22Rv1 (cell line): ENCODE measurements around the gene BAX.
"Not testable (repeated sequence)": the region's sequence is repeated elsewhere in the genome, so short reads cannot be mapped to it uniquely, and the experiment has no call there.

Source experiments
- H3K27ac ChIP-seq: fragments of 450-650 bp; 2 replicates; pipeline ENCODE4 v1.5.1; 2017
- ZFX ChIP-seq: fragments of 450-650 bp; IDR thresholded peaks from 2 replicates; pipeline ENCODE4 v1.6.1; 2017; ENCODE audit warnings: antibody characterized with exemption, borderline replicate concordance
- TF ChIP-seq, protein P1 (sequence below): fragments of 450-650 bp; IDR thresholded peaks from 2 replicates; pipeline ENCODE4 v1.5.1; 2017; ENCODE audit warnings: mild to moderate bottlenecking

BAX gene

DNA sequence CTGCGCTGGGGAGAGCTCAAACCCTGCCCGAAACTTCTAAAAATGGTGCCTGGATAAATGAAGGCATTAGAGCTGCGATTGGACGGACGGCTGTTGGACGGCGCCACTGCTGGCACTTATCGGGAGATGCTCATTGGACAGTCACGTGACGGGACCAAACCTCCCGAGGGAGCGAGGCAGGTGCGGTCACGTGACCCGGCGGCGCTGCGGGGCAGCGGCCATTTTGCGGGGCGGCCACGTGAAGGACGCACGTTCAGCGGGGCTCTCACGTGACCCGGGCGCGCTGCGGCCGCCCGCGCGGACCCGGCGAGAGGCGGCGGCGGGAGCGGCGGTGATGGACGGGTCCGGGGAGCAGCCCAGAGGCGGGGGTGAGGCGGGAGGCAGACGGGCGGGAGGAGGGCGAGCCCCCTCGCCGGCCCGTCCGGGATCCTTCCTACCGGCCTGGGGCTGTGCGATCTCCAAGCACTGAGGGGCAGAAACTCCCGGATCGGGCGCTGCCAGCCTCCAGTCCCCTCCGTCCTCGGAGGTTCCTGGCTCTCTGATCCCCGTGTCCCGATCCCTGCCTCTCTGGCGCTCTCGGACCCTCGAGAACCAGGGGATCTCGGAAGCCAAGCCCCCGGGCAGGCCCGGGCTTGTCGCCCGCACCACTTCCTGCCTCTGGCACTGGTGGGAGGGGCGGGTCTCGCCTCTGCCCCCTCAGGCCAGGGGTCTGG lies at the start of gene BAX:
Gene BAX, plus strand, starts transcription at position 281 of the 713 bp plus-strand sequence. Its CDS starts 54 bp downstream, at position 335.
- TF ChIP-seq, protein P1, sequence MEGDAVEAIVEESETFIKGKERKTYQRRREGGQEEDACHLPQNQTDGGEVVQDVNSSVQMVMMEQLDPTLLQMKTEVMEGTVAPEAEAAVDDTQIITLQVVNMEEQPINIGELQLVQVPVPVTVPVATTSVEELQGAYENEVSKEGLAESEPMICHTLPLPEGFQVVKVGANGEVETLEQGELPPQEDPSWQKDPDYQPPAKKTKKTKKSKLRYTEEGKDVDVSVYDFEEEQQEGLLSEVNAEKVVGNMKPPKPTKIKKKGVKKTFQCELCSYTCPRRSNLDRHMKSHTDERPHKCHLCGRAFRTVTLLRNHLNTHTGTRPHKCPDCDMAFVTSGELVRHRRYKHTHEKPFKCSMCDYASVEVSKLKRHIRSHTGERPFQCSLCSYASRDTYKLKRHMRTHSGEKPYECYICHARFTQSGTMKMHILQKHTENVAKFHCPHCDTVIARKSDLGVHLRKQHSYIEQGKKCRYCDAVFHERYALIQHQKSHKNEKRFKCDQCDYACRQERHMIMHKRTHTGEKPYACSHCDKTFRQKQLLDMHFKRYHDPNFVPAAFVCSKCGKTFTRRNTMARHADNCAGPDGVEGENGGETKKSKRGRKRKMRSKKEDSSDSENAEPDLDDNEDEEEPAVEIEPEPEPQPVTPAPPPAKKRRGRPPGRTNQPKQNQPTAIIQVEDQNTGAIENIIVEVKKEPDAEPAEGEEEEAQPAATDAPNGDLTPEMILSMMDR, result peak; percentile 15; the same call in 1 of the 2 replicates
- no peak for TF ChIP-seq ZFX
- H3K27ac ChIP-seq, result peak within 1 kb of the TSS; percentile 79

DNA sequence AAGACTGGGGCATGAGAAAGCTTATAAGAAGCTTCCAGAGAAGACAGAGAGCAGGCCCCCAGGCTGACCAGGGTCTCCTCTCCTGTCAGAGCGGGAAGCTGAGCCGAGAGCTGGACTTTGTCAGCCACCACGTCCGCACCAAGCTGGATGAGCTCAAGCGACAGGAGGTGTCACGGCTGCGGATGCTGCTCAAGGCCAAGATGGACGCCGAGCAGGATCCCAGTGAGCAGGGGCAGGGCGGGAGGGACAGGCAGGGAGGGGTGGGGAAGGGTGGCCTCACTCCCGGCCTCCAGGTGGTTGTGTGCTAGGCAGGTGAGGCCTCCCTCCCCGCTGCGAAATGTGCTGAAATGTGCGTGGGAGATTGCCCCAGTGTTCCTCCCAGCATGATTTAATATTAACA lies 49.0 kb upstream of the BAX start:
- no peak overlapping the region for H3K27ac ChIP-seq
- TF ChIP-seq ZFX, result no peak
- TF ChIP-seq, protein P1, result no peak

DNA sequence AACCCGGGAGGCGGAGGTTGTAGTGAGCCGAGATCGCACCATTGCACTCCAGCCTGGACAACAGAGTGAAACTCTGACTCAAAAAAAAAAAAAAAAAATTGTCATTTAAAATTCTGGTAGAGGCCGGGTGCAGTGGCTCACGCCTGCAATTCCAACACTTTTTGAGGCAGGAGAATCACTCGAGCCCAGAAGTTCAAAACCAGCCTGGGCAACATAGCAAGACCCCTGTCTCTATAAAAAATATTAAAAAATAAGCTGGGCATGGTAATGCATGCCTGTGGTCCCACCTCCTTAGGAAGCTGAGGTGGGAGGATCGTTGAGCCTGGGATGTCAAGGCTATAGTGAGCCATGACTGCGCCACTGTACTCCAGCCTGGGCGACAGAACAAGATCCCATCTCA lies 48.4 kb upstream of the BAX start:
- H3K27ac ChIP-seq, result no peak overlapping the region
- TF ChIP-seq, protein P1, result no peak
- TF ChIP-seq ZFX, result no peak

DNA sequence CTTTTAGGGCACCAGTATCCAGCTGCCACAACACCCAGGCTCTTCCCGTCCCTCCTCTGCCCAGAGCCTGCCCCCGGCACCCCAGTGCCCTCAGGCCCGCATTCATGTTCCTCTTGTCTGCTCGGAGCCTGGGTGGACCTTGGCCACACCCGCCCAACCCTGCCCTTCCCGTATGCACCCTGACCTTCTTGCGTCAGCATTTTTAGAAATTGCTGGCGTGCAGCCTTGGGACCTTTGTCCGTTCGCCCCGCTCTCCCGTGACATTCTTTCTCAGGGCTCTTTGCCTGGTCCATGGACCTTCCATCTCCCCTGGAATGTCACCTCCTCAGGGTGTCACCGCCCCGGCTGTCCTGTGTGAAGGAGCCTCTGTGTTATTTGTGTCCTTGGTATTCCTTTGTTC lies 47.0 kb upstream of the BAX start:
- H3K27ac ChIP-seq, result no peak overlapping the region
- TF ChIP-seq, protein P1, result no peak
- no peak for TF ChIP-seq ZFX

DNA sequence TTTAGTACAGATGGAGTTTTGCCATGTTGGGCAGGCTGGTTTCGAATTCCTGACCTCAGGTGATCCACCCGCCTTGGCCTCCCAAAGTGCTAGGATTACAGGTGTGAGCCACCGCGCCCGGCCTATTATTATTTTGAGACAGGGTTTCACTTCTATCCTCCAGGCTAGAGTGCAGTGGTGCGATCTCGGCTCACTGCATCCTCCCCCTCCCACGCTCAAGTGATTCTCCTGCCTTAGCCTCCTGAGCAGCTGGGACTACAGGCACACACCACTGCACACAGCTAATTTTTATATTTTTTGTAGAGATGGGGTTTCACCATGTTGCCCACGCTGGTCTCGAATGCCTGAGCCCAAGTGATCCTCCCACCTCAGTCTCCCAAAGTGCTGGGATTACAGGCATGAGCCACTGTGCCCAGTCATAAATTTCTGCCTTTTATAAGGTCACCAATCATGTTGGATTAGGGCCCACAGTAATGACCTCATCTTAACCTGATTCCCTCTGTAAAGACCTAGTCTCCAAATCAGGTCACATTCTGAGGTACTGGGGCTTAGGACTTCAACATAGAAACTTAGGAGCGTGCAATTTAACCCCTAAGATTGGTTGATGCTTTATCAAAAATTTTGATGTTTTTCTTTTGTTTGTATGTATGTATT lies 45.1 kb upstream of the BAX start:
- not testable (repeated sequence) for H3K27ac ChIP-seq

DNA sequence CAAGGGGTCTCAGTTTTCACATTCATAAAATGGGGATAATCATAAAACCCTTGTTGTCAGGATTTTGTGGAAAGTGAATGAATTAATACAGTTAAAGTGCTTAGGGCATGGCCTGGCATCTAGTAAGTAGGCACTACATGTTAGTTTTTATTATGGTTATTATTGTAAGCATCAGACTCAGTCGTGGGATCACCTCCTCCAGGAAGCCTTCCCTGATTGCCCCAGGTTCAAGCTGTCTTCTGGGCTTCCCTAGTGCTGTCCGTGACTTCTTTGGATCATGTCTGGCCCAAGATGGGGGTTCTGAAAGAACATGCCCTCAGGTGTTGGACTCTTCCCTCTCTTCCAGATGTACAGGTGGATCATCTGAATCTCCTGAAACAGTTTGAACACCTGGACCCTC lies 43.9 kb upstream of the BAX start:
- H3K27ac ChIP-seq, result no peak overlapping the region
- TF ChIP-seq ZFX, result no peak
- TF ChIP-seq, protein P1, result no peak

DNA sequence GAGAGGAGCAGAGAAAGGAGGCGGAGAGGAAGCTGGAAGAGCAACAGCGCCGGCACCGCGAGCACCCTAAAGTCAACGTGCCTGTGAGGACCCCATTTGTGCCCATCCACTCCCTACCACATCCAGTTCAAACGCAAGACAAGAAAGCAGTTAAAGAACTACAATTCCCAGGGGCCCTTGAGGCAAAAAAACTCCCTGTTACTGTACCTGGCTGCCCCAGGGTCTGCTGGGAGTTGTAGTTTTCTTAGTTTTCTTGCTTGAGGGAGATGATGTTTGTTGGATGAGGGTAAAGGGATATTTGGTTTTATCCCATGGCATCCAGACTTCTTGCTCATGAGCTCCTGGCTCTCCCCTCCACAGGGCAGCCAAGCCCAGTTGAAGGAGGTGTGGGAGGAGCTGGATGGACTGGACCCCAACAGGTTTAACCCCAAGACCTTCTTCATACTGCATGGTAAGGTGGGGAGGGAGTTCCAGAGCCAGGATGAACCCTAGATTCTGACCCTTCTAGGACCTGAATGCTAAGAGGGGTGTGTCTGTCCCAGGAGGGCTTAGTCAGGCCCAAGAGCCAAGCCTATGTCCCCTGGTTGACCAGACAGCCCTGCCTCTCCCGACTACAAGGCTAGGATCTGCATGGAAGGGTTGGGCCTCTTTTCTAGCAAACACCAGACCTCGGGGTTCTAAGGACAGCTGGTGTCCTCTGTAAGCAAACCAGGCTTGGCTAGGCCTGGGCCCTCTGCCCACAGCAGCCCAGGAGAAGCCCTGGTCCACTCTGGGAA lies 41.4 kb upstream of the BAX start:
- no peak for TF ChIP-seq ZFX
- TF ChIP-seq, protein P1, result no peak
- no peak overlapping the region for H3K27ac ChIP-seq
